Adipocyte (in vitro differentiated cells): Measurements from ENCODE around the gene ARFIP1.
A peak's percentile ranks its signal among the peaks of the same experiment; 100 is the strongest.

Experiments
- DNase-seq: peaks from one replicate; pipeline ENCODE4 v3.0.0-alpha.2; 2015; ENCODE audit warnings: low read depth
- H3K27me3 ChIP-seq: replicated peaks from 2 replicates; pipeline ENCODE4 v1.7.0; 2013; ENCODE audit warnings: mild to moderate bottlenecking, low read length, moderate library complexity; ENCODE audit not compliant: control insufficient read depth, insufficient read depth
- H3K36me3 ChIP-seq: 2 replicates; pipeline ENCODE4 v1.7.0; 2013; ENCODE audit warnings: low read length, mild to moderate bottlenecking, moderate library complexity; ENCODE audit not compliant: control insufficient read depth, insufficient read depth, severe bottlenecking
- H3K4me1 ChIP-seq: 2 replicates; pipeline ENCODE4 v1.7.0; 2013; ENCODE audit warnings: mild to moderate bottlenecking, low read length, moderate library complexity; ENCODE audit not compliant: control insufficient read depth, insufficient read depth
- H3K4me3 ChIP-seq: 2 replicates; pipeline ENCODE4 v1.7.0; 2013; ENCODE audit warnings: mild to moderate bottlenecking, low read length, moderate library complexity
- H3K9ac ChIP-seq: 2 replicates; pipeline ENCODE4 v1.7.0; 2013; ENCODE audit warnings: mild to moderate bottlenecking, low read length, moderate library complexity
- H3K9me3 ChIP-seq: 2 replicates; pipeline ENCODE4 v1.7.0; 2013; ENCODE audit warnings: mild to moderate bottlenecking, low read length, moderate library complexity; ENCODE audit not compliant: control insufficient read depth

Gene ARFIP1

DNA sequence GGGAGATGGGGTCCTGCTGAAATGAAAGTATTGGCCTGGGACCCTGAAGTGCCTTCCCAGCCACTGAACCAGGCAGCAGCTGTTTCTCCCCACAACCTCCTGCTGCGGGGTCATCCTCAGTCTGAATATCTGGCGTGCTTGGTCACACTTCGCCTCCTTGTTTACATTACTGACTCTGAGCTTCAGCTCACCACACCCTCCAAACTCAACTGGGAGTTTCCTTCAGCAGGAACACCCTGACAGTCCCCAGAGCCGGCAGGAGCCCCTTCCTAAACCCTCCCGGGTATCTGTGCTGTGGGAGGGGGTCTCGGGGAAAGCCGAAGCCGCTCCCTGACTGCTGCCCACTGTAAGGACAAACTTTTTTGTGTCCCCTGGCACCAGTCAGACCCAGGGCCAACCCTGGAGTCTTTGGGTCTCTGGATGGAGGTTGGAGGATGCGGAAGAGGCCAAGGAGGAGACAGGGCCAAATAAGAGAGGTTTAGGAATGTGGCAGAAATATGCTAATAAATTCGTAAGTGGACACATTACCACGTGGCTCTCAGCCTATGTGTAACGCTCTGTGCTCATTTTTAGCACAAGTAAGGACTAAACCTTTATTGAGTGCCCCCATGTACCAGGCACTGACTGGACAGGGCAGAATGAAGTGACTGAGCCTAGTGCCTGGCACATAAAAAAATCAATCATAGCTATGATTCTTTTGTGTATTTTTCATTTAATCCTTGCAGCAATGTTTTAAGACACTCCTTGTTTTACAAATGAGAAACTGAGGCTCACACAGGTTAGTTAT, 177.1 kb downstream of the ARFIP1 start:
- peak overlapping the region; percentile 16 for H3K4me3 ChIP-seq
- H3K4me1 ChIP-seq = peaks cover 22% of the 10 kb centered on the region
- H3K27me3 ChIP-seq = no peaks in the 10 kb centered on the region
- H3K9ac ChIP-seq = no peak overlapping the region
- no peaks in the 10 kb centered on the region for H3K9me3 ChIP-seq
- H3K36me3 ChIP-seq = no peaks in the 10 kb centered on the region
- peak; percentile 80 for DNase-seq

GRCh38 chr4:152957437-152958171, 177.8 kb downstream of the ARFIP1 start:
- no peak for DNase-seq
- no peak overlapping the region for H3K4me3 ChIP-seq

DNA sequence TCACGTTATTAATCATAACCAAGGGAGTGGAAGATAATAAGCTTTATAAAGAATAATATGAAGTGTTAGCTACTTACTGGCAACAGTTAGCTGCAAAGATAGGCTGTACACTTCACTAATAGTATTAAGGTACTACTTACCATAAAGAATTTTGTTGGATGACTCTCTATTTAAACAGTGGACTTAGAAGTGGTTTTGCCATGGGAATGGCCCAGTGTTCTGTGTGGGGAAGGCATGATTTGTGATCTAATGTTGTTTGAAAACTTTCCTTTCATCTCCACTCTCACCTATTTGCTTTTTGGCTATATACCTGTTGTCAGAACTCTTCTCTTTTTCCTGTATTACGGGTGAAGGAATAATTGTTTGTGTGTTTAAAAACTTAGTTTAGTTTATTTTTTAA, 179.3 kb downstream of the ARFIP1 start:
- no peak for DNase-seq
- peaks cover 23% of the 10 kb centered on the region for H3K4me1 ChIP-seq
- no peaks in the 10 kb centered on the region for H3K27me3 ChIP-seq
- H3K4me3 ChIP-seq = no peak overlapping the region
- no peaks in the 10 kb centered on the region for H3K9me3 ChIP-seq
- H3K36me3 ChIP-seq = no peaks in the 10 kb centered on the region
- H3K9ac ChIP-seq = no peak overlapping the region

More at GRCh38 chr4:152957437-152958171, 177.8 kb downstream of the ARFIP1 start:
- Histone ChIP-seq H3K27me3 (no peaks in the 10 kb centered on the region), H3K9ac (no peak overlapping the region), H3K4me1 (peaks cover 23% of the 10 kb centered on the region), H3K9me3 (no peaks in the 10 kb centered on the region), H3K36me3 (no peaks in the 10 kb centered on the region)

DNA sequence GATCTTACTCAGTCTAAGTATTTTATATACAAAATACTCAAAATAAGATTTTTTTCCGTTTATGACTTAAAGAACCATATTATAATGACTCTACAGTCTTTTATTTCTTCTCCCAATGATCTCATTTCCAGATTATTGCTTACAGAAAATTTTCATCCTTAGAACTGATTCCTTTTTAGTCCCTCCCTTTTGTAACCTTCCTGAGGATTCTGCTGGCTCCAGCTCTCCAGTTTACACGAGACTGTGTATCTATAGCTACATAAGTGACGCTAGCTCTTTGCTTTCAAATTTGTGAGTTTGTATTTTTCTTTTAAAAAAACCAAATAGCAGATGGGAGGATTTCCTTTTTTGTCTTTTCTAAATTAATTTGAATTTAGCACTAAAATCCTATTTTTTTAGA, 180.3 kb downstream of the ARFIP1 start:
- no peak overlapping the region for H3K4me3 ChIP-seq
- H3K36me3 ChIP-seq = no peaks in the 10 kb centered on the region
- H3K9ac ChIP-seq = no peak overlapping the region
- H3K9me3 ChIP-seq = no peaks in the 10 kb centered on the region
- no peaks in the 10 kb centered on the region for H3K27me3 ChIP-seq
- no peak for DNase-seq
- peaks cover 23% of the 10 kb centered on the region for H3K4me1 ChIP-seq

GRCh38 chr4:152961014-152961772, 181.4 kb downstream of the ARFIP1 start:
- H3K36me3 ChIP-seq = no peaks in the 10 kb centered on the region
- peaks cover 23% of the 10 kb centered on the region for H3K4me1 ChIP-seq
- no peak overlapping the region for H3K4me3 ChIP-seq
- H3K9me3 ChIP-seq = no peaks in the 10 kb centered on the region
- no peaks in the 10 kb centered on the region for H3K27me3 ChIP-seq
- DNase-seq = no peak
- peak overlapping the region; percentile 27 for H3K9ac ChIP-seq

- H3K4me1 ChIP-seq = peaks cover 21% of the 10 kb centered on the region
- peak; percentile 77 for DNase-seq
- H3K36me3 ChIP-seq = no peaks in the 10 kb centered on the region
- peak overlapping the region; percentile 27 for H3K9ac ChIP-seq
- H3K27me3 ChIP-seq = no peaks in the 10 kb centered on the region
- no peaks in the 10 kb centered on the region for H3K9me3 ChIP-seq
- H3K4me3 ChIP-seq = no peak overlapping the region
Measured at GRCh38 chr4:152961773-152962115, 182.0 kb downstream of the ARFIP1 start.
